HG03558 (cell line): ENCODE results near the gene DLX3.

Experiments
- ATAC-seq: cut with Tn5 transposase; IDR thresholded peaks from one replicate; pipeline ENCODE4 v1.9.1; 2021; ENCODE audit warnings: moderate number of reproducible peaks; ENCODE audit not compliant: unreplicated experiment; ENCODE audit errors: extremely low read depth

DLX3 gene

GRCh38 chr17:49994085-49995054, 654 bp downstream of the DLX3 start:
- no peak for ATAC-seq

- no peak for ATAC-seq
Measured at GRCh38 chr17:49993423-49994060, 1.5 kb downstream of the DLX3 start.

GRCh38 chr17:49992933-49993422, 2.0 kb downstream of the DLX3 start:
- ATAC-seq, result no peak

- ATAC-seq, result no peak
Measured at GRCh38 chr17:49992191-49992932, 2.7 kb downstream of the DLX3 start.

GRCh38 chr17:49991409-49991808, 3.6 kb downstream of the DLX3 start:
- ATAC-seq, result no peak

- no peak for ATAC-seq
Measured at GRCh38 chr17:49990921-49991320, 4.1 kb downstream of the DLX3 start.

- no peak for ATAC-seq
Measured at GRCh38 chr17:49990331-49990730, 4.7 kb downstream of the DLX3 start.

- no peak for ATAC-seq
Measured at GRCh38 chr17:49989518-49989880, 5.5 kb downstream of the DLX3 start.

- ATAC-seq, result no peak
Measured at GRCh38 chr17:49987681-49988441, 7.2 kb downstream of the DLX3 start.

GRCh38 chr17:49987290-49987585, 7.8 kb downstream of the DLX3 start:
- no peak for ATAC-seq

GRCh38 chr17:49986396-49987289, 8.4 kb downstream of the DLX3 start:
- no peak for ATAC-seq

- ATAC-seq, result no peak
Measured at GRCh38 chr17:49985310-49985990, 9.6 kb downstream of the DLX3 start.

GRCh38 chr17:49984776-49985175, 10.2 kb downstream of the DLX3 start:
- ATAC-seq, result no peak

GRCh38 chr17:49984283-49984682, 10.7 kb downstream of the DLX3 start:
- ATAC-seq, result no peak

- ATAC-seq, result no peak
Measured at GRCh38 chr17:49980703-49981197, 14.3 kb downstream of the DLX3 start.

- no peak for ATAC-seq
Measured at GRCh38 chr17:49979748-49980479, 15.1 kb downstream of the DLX3 start.

GRCh38 chr17:49978501-49978900, 16.5 kb downstream of the DLX3 start:
- no peak for ATAC-seq
